Measurements from ENCODE around the gene POLR1G. TPM values are rescaled to one million over a fixed set of nuclear protein-coding genes. Genes with fewer than 3 reads are reported as not detected.

The POLR1G gene
- total and polyA plus RNA-seq, 2 donors (not counting 3 experiments of a cell fraction or from before 2014, with no cell fraction given) = 6.6 to 19.5 TPM

DNA sequence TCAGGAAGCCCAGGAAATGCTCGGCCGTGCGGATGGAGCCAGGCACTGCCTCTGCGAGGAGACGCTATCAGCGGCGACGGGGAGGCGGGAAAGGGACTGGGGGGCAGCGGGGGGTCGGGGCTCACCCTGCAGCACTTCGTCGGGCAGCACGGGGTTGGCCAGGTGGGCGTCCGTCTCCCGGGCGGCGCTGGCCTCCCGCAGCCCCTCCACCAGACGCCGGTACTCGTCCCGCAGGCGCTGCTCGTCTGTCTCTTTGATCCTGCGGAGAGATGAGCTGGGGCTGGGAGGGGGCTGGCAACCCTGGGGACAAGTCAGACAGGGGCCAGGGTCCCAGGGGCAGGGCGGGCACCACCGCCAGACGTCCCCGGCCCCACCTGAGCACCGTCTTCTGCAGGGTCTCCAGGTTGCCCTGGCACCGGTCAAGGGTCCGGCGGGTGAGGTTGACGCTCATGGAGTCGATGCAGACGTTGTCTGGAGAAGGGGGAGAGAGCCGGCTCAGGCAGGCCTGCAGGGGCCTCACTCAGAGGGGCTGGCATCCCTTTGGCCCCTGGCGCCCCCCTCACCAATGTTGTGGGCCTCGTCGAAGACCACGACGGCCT, 42.5 kb upstream of the POLR1G start:
- H3K36me3 ChIP-seq (ENCODE audit: control insufficient read depth in 2 of 2, extremely low read depth in 1 of 2, insufficient read depth in 2 of 2, low read length in 2 of 2) = peaks cover 3 to 20% of the 10 kb centered on the region in 2 experiments
- FAIRE-seq (no peak), DNase-seq (ENCODE audit: low read depth, low spot score) (no peak)
- no peak overlapping the region for H2AFZ ChIP-seq (ENCODE audit: low read depth, low read length)
- ChIA-PET CTCF (no interaction called here), POLR2A (no interaction called here)
- dilution Hi-C loops (cut with MboI; ENCODE audit: extremely low pct_ligation_motif_present, low sequenced_read_pairs) = no loop called here
- TF ChIP-seq GATA2 (IDR thresholded peaks at IDR 0.05; ENCODE audit: insufficient read depth, insufficient read length, low read depth, low read length) (no peak), POLR2A (IDR thresholded peaks at IDR 0.05; ENCODE audit: low read depth, low read length) (no peak), MYC (IDR thresholded peaks at IDR 0.05; ENCODE audit: low read depth, low read length) (no peak), EZH2 (IDR thresholded peaks at IDR 0.05; ENCODE audit: borderline replicate concordance, low read depth, low read length, severe bottlenecking) (no peak), FOS (IDR thresholded peaks at IDR 0.05; ENCODE audit: borderline replicate concordance, insufficient read depth, low read length) (no peak), POLR2AphosphoS5 (IDR thresholded peaks at IDR 0.05; ENCODE audit: insufficient read depth, low read depth, low read length) (no peak), JUN (IDR thresholded peaks at IDR 0.05; ENCODE audit: borderline replicate concordance, insufficient read depth, insufficient read length, low read depth) (no peak)
- TF ChIP-seq, protein P1, sequence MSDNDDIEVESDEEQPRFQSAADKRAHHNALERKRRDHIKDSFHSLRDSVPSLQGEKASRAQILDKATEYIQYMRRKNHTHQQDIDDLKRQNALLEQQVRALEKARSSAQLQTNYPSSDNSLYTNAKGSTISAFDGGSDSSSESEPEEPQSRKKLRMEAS (IDR thresholded peaks at IDR 0.05; ENCODE audit: insufficient read depth, insufficient read length) = no peak
- TF ChIP-seq, protein P2, sequence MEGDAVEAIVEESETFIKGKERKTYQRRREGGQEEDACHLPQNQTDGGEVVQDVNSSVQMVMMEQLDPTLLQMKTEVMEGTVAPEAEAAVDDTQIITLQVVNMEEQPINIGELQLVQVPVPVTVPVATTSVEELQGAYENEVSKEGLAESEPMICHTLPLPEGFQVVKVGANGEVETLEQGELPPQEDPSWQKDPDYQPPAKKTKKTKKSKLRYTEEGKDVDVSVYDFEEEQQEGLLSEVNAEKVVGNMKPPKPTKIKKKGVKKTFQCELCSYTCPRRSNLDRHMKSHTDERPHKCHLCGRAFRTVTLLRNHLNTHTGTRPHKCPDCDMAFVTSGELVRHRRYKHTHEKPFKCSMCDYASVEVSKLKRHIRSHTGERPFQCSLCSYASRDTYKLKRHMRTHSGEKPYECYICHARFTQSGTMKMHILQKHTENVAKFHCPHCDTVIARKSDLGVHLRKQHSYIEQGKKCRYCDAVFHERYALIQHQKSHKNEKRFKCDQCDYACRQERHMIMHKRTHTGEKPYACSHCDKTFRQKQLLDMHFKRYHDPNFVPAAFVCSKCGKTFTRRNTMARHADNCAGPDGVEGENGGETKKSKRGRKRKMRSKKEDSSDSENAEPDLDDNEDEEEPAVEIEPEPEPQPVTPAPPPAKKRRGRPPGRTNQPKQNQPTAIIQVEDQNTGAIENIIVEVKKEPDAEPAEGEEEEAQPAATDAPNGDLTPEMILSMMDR (IDR thresholded peaks at IDR 0.05; ENCODE audit: extremely low read depth in 1 of 2, insufficient read depth in 1 of 2, low read depth in 1 of 2, low read length in 2 of 2) = no peak
- no peak overlapping the region for H3K27ac ChIP-seq (ENCODE audit: insufficient read depth, low read depth, low read length)
- H4K20me1 ChIP-seq (replicated peaks; ENCODE audit: control insufficient read depth, extremely low read depth, insufficient read depth, low read length) = no peaks in the 10 kb centered on the region
- H3K9ac ChIP-seq (replicated peaks; ENCODE audit: extremely low read depth, insufficient read depth, low read length) = no peak overlapping the region
- intact Hi-C loops (cut with micrococcal nuclease) = no loop called here
- H3K9me3 ChIP-seq (replicated peaks; ENCODE audit: control insufficient read depth, insufficient read depth, low read length) = no peaks in the 10 kb centered on the region
- no peaks in the 10 kb centered on the region for H3K9me1 ChIP-seq (replicated peaks; ENCODE audit: control insufficient read depth, extremely low read depth, insufficient read depth, low read length)
- peaks cover 1% of the 10 kb centered on the region for H3K4me1 ChIP-seq (ENCODE audit: control insufficient read depth, extremely low read depth, insufficient read depth, low read length)
- BruUV-seq (replicated peaks) = TSS peak; percentile 13
- H3K79me2 ChIP-seq (ENCODE audit: control insufficient read depth, insufficient read depth, low read length) = peaks cover 9% of the 10 kb centered on the region
- H3K27me3 ChIP-seq (ENCODE audit: control insufficient read depth in 2 of 2, insufficient read depth in 2 of 2, low read length in 2 of 2) = no peaks in the 10 kb centered on the region
- no peak overlapping the region for H3K4me3 ChIP-seq (replicated peaks in 1 of 3; ENCODE audit: insufficient read depth in 1 of 3, low read depth in 1 of 3, low read length in 3 of 3)
- no peak overlapping the region for H3K4me2 ChIP-seq (ENCODE audit: insufficient read depth, low read length)
